Measurements from ENCODE around the gene RPEL1.
A peak's percentile ranks its signal among the peaks of the same experiment; 100 is the strongest.
"Not testable (repeated sequence)": the region's sequence is repeated elsewhere in the genome, so short reads cannot be mapped to it uniquely, and the experiment has no call there.

RPEL1 gene

DNA sequence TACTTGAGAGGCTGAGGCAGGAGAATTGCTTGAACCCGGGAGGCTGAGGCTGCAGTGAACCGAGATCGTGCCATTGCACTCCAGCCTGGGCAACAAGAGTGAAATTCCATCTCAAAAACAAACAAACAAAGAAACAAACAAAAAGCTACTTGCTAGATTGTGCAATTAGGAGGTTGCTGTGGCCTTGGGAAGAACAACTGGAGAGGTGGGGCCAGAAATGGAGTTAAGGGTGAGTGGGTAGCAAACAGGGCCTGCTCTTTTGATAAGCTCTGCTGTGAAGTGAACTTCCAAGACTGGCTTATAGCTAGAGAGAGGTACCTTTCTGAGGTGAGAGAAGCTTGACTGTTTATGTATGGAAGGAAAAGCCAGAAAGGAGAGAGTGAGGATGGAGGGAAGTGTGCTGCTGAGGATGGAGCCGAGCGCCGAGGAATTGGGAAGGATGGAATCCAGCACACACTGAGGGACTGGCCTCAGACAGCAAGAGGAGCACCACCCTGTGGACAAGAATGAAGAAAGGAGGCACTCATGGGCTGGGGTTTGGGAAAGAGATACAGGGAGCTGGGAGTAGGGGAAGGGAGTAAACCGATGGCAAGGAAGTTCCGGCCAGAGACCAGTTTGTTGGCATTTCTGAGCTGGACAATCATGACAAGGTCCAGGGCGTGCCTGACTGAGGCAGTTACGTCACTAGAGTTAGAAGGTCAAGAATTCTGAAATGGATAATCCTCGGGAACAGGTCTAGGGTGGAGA is 7.0 kb upstream of the RPEL1 start:
- no peak for DNase-seq

DNA sequence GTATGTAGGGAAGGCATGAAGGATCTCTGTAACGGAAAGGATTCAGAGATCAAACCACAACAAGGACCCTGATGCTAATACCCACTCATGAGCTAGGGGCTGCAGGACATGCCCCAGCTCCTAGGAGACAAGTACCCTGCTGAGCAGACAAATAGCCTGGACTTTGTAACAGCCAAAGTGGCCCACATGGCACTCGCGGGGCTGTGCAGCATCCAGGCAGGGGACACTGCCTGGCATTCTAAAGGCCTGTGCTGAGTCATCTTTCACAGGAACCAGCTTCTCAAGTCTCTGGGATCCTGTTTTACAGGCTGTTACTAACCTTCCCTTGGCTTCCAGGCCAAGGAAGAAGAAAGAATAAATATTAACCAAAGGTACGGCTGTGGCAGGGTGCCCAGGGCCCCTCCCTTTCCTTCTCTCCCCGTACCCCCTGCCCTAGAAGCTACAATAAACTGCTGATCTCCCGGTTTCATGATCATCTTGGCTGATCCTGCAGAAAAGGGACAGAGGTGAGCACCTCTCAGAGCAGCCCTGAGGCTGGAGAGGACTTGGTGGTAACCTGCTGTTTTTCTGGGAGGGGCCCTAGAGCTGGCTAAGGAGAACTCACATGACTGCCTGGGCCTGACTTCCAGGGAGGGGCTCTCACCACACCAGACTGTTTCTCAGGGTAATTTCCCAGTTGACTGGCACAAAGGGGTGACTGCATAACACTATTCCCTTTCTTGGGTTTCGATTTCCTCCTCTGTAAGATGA is 4.2 kb upstream of the RPEL1 start:
- peak; percentile 24 for DNase-seq

DNA sequence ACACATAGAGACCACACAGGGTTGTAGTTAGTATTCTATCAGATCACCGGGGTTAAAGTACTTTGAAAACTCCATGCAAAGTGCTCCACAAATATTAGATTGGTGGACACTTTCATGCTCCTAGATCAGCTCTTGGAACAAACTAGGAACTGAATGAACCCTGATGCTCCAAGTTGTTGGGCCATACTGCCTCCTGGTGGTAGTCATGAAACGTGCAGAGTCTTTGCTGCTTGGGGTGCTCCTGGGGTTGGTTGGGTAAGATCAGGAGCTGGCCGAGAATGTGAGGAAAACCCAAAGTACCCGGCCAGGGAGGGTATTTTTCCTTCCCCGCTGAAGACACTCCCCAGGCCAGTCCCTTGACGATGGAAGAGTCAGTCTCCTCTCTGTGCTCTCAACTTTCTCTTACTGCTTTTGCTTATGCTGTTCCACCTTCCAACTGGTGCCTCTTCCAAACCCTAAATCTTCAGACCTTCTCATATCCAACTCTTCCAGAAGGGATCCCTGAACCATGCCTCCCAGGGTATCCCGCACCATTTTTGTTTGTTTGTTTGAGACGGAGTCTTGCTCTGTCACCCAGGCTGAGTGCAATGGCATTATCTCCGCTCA is 918 bp upstream of the RPEL1 start:
- DNase-seq: no peak

DNA sequence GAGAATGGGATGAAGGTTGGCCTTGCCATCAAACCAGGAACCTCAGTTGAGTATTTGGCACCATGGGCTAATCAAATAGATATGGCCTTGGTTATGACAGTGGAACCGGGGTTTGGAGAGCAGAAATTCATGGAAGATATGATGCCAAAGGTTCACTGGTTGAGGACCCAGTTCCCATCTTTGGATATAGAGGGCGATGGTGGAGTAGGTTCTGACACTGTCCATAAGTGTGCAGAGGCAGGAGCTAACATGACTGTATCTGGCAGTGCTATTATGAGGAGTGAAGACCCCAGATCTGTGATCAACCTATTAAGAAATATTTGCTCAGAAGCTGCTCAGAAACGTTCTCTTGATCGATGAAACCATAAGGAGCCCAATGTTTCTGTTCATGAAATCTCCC is 637 bp downstream of the RPEL1 start:
- no peak for DNase-seq

DNA sequence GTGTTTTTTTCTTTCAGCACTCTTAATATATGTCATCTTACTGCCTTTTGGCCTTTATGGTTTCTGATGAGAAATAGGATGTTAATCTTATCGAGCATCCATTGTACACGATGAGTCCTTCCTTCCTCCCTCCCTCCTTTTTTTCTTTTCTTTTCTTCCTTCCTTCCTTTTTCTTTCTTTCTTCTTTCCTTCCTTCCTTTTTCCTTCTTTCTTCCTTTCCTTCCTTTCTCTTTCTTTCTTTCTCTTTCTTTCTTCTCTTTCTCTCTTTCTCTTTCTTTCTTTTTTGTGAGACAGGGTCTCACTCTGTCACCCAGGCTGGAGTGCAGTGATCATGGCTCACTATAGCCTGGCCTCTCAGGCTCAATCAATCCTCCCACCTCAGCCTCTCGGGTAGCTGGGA is 8.4 kb downstream of the RPEL1 start:
- no peak for DNase-seq

DNA sequence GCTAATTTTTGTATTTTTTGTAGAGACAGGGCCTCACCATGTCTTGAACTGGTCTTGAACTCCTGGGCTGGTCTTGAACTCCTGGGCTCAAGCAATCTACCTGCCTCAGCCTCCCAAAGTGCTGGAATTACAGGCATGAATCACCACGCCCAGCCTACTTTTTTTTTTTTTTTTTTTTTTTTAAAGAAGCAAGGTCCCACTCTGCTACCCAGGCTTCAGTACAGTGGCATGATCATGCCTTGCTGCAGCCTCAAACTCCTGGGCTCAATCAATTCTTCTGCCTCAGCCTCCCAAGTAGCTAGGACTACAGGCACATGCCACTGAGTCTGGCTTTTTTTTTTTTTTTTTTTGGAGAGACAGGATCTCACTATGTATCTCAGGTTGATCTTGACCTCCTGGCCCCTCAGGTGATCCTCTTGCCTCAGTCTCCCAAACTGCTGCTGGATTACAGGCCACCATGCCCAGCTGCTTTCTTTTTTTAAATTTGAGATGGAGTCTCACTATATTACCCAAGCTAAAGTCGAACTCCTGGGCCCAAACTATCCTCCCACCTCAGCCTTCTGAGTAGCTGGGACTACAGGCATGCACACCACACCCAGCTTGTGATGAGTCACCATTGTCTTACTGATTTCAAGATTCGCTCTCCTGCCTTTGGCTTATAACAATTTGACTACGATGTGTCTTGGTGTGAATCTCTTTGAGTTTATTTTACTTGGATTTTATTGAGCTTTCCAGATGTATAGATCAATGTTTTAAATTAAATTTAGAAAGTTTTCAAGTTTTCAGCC is 9.0 kb downstream of the RPEL1 start:
- DNase-seq: no peak

DNA sequence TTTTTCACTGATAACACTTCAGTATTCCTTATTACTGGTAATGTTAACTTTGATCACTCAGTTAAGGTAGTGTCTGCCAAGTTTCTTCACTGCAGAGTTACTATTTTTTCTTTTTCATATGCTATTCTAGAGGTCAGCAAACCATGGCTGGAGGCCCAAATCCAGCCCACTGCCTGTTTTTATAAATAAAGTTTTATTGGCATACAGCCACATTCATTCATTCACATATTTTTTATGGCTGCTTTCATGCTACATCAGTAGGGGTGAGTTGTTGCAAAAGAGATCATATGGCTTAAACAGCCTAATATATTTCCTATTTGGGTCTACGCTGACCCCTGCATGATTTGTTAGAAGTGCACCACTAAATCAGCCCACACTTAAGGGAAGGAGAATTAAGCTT is 10.9 kb downstream of the RPEL1 start:
- DNase-seq: no peak

DNA sequence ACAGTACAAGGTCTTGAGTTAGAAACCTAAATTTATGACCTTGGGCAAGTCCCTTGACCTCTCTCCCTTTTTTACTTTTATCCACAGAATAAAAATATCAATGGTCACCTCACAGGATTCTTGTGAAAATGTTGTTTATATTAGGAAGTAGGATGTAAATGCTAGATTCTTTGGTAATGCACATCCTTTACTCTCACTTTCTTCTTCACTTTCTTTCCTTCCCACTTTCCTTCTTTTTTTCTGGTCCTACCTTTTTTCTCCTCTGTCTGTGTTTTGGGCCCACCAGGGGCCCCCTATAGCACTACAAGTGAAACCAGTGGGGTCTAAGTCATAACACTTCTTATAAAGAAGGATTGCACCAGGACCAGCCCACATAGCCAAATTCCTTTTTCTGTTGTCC is 12.1 kb downstream of the RPEL1 start:
- no peak for DNase-seq

DNA sequence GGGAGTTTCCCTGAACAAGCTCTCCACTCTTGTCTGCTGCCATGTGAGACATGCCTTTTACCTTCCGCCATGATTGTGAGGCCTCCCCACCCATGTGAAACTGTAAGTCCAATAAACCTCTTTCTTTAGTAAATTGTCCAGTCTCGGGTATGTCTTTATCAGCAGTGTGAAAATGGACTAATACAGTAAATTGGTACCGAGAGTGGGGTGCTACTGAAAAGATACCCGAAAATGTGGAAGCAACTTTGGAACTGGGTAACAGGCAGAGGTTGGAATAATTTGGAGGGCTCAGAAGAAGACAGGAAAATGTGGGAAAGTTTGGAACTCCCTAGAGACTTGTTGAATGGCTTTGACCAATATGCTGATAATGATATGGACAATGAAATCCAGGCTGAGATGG is 13.2 kb downstream of the RPEL1 start:
- not testable (repeated sequence) for DNase-seq

DNA sequence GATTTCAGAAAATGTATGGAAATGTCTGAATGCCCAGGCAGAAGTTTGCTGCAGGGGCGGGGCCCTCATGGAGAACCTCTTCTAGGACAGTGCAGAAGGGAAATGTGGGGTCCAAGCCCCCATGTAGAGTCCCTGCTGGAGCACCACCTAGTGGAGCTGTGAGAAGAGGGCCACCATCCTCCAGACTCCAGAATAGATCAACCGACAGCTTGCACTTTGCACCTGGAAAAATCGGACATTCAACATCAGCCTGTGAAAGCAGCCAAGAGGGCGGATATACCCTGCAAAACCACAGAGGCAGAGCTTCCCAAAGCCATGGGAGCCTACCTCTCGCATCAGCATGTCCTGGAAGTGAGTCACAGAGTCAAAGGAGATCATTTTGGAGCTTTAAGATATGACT is 14.3 kb downstream of the RPEL1 start:
- no peak for DNase-seq

DNA sequence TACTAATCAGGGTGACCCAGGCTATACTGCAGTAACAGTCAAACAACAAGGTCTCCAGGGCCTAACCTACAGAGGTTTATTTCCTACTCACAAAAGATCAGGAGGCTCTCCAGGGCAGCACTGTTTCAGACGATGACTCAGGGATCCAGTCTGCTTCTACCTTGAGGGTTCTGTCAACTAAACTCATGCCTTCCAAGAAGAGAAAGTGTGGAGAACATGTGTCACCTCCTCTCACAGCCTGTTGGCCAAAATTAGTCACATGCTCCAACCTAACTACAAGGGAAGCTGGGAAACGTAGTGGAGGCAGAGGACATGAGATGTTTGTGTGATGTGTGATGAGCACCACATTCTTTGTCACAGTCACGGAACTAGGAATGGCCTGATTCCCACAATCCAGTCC is 16.5 kb downstream of the RPEL1 start:
- no peak for DNase-seq

DNA sequence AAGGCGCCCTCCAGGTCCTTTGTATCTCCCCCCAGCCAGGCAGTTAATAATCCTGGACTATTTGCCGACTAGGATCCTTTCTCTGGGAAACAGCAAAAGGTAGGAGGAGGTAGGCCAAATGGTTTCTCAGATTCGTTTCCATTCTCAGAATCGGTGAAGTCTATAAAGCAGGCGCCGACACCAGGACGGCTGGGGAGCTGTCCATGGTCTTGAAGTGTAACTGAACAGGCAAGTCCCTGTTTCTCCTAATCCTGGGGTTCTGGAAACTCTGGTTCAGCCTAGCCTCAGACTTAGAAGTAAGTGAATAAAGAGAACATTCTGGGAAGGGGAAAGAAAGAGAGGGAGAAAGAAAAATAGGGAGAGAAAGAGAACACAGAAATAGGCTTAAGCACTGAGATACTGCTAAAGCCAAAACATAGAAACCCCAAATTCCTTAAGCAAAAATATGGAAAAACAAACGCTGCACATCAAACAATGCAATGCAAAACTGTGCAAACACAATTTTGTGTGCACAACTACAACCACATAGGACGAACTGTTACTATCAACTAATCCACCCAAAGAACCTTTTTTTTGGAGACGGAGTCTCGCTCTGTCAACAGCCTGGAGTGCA is 20.1 kb downstream of the RPEL1 start:
- DNase-seq: no peak

DNA sequence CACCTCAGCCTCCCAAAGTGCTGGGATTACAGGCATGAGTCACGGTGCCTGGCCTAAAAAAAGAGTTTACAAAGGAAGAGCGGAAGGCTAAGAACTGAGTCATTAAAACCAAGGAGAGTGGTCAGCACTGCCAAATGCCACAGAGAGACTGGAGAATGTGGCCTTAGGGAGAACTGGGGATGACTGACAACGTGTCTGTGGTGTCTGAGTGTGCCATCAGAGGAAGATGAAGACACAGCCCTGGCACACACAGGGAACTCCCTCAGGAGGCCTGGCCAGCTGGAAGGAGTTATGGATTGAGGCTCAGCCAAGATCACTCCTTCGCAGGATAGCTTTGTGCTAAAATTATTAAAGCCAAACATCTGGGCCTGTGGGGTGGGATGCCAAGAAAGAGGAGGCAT is 27.4 kb downstream of the RPEL1 start:
- no peak for DNase-seq

DNA sequence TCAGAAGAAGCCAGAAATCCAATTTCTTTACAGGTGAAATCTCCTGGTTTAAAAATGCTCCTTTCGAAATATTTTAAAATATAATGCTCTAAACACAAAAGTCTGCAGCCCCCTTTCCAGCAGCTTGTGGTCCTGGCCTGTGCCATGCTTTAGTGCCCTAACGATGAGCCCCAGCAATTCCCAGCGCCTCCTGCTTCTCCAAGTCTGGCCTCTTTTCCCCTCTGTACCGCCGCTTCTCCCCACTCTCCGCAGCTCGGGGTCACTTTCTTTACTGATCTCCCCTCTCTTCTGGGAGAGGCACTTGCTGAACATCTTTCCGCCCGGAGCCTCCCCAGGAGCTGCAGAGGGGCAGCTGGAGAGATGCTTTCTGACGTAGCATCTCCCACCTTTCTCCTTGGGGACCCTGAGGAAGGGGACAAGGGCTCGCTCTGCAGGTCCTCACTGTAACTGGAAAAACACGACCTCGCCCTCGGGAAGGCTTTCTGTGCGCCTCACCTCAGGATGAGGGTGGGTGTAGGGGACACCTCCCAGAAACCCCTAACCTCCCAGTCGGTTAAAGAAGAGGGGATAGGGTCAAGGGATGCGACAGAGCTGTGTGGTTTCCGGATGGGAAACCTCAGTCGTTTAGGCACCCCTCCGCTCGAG is 30.7 kb downstream of the RPEL1 start:
- no peak for DNase-seq

DNA sequence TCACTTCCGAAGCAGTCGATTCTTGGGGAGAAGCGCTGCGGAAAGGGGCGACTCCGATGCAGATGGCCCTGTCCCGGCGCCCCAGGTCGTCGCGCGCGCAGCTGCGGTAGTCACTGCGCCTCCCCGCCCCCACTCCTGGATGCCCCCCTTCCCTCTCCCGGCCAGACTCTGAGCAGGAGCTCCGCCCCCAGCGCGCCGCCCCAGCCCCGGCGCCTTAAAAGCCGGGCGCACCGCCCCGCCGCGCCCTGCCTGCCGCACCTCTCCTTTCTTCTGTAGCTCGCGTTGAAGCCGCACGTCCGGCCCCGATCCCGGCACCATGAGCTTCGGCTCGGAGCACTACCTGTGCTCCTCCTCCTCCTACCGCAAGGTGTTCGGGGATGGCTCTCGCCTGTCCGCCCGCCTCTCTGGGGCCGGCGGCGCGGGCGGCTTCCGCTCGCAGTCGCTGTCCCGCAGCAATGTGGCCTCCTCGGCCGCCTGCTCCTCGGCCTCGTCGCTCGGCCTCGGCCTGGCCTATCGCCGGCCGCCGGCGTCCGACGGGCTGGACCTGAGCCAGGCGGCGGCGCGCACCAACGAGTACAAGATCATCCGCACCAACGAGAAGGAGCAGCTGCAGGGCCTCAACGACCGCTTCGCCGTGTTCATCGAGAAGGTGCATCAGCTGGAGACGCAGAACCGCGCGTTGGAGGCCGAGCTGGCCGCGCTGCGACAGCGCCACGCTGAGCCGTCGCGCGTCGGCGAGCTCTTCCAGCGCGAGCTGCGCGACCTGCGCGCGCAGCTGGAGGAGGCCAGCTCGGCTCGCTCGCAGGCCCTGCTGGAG is 31.4 kb downstream of the RPEL1 start, which contains the start of gene INA:
INA (plus strand) TSS at position 243 of the 817 bp plus-strand sequence; CDS start at position 317, 74 bp downstream.
- peak; percentile 41 for DNase-seq

DNA sequence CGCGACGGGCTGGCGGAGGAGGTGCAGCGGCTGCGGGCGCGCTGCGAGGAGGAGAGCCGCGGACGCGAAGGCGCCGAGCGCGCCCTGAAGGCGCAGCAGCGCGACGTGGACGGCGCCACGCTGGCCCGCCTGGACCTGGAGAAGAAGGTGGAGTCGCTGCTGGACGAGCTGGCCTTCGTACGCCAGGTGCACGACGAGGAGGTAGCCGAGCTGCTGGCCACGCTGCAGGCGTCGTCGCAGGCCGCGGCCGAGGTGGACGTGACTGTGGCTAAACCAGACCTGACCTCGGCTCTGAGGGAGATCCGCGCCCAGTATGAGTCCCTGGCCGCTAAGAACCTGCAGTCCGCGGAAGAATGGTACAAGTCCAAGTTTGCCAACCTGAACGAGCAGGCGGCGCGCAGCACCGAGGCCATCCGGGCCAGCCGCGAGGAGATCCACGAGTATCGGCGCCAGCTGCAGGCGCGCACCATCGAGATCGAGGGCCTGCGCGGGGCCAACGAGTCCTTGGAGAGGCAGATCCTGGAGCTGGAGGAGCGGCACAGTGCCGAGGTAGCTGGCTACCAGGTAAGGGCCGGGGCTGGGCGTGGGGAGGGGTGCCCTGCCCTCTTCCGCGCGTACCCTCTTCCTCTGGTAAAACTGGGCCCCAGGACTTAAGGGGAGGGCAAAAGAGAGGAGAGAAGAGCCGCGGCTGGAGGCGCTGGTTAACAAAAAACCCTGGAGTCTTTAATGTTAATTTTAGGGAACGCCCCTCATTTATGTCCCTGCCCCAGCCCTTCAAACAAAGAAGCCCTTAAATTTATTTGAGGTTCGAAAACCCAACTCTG is 32.2 kb downstream of the RPEL1 start:
- DNase-seq: no peak

DNA sequence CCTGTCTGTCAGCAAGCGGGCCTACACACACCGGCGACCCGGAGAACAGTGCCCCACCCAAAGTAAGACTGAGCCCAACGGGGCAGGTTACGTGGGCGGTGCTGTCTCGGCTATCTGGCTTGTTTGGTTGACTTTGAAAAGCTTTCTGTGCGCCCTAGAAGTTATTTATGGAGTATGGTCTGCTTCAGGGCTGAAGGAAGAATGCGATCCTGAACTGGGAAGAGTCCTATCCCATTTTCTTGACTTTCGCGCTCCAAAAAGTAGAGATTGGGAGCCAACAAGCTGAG is 32.8 kb downstream of the RPEL1 start:
- no peak for DNase-seq

DNA sequence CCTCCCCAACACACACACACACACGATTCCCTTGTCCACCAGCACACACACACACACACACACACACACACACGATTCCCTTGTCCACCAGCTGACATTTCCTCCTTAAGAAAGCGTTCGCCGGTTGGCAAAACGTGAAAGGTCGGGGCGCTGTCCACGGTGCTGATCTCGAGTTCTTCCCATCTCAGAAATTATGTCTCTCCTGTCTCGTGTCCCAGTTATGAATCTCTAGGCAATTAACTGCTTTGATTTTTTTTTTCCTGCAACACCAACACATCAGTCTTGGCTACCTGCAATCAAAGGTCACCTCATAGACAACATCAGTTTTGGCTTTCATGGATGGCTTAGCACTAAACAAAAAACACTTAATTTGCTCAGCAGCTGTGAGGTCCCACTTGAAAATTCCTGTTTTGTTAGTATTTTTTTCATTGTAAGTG is 33.2 kb downstream of the RPEL1 start:
- no peak for DNase-seq

DNA sequence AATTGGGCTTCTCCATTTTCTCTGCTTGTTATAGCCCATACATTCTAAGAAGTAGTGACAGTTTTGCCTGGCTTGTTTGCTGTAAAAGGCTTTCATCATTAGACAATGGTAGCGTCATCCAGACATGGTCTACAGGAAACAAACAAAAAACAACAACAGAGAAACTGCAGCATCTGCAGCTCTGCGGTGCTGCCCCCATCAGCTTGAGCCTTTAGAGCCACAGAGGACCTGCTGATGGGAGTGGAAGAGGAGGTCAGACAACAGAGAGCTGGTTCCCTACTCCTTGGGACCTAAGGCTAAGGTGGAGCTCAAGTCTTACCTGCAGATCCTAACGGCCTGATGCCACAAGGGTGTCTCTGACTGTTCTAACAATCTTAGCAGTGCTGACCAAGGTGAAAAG is 34.3 kb downstream of the RPEL1 start:
- DNase-seq: no peak

DNA sequence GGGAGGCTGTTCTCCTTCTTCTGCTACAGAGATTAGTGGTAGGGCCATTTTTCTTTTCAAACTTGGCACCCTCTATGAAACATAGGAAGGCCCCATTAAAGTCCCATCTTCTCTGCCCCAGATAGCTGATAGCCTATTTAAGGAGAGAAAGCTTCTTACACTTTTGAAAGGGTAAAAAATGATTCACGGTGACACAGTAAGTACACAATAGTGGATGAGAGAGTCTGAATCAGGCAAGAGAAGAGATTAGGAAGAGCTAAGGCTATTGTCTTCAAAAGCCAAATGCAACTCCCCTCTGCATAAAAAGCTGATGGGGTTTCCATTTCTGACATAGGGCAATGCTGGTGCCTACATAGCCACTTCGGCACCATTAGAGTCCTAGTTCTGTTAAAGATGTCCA is 34.8 kb downstream of the RPEL1 start:
- no peak for DNase-seq

DNA sequence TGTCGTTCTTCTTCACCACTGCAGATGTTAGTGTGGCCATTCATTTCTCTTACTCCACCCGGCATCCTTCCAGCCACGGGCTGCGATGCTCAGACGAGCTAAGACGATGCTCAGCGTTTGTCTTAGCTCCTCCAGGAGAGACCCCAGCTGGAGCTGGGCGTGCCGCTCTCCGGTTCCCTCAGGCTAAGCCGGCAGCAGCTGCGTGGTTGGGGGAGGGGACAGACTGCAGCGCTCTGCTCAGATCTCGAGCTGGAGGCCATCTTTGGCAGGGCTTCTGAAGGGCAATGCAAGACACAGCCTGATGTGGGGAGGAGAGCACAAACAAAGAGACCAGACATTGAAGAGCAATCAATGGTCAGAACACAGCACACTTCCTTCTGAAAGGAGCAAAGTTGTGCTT is 36.1 kb downstream of the RPEL1 start:
- DNase-seq: peak; percentile 56

Data from NCI-H2029 (cell line).